WERI-Rb-1 (cell line): ENCODE results near the gene LRIG1.

Experiments used
- DNase-seq: peaks from one replicate; pipeline ENCODE4 v3.0.0-alpha.2; 2020
- H3K27ac ChIP-seq: fragments of 250-450 bp; sonication (Bioruptor Pico); 2 replicates; pipeline ENCODE4 v1.5.1; 2020; ENCODE audit warnings: mild to moderate bottlenecking, moderate library complexity
- H3K27me3 ChIP-seq: fragments of 250-450 bp; sonication (Bioruptor Pico); 2 replicates; pipeline ENCODE4 v1.5.1; 2021; ENCODE audit warnings: mild to moderate bottlenecking, low read depth, moderate library complexity; ENCODE audit not compliant: insufficient read depth, severe bottlenecking
- H3K36me3 ChIP-seq: fragments of 250-450 bp; sonication (Bioruptor Pico); 2 replicates; pipeline ENCODE4 v1.5.1; 2020; ENCODE audit warnings: mild to moderate bottlenecking, moderate library complexity
- H3K4me3 ChIP-seq: 2 replicates; pipeline ENCODE4 v1.5.1; 2011; ENCODE audit warnings: low read depth, mild to moderate bottlenecking, control low read depth, low read length
- H3K9me3 ChIP-seq: fragments of 250-450 bp; sonication (Bioruptor Pico); 2 replicates; pipeline ENCODE4 v1.5.1; 2021; ENCODE audit warnings: mild to moderate bottlenecking, moderate library complexity; ENCODE audit not compliant: severe bottlenecking
- CTCF ChIP-seq: IDR thresholded peaks from 2 replicates; pipeline ENCODE4 v1.5.1; 2011; ENCODE audit warnings: low read depth, mild to moderate bottlenecking, control low read depth, inconsistent platforms, low read length

LRIG1 gene

GRCh38 chr3:66438046-66438445 is 62.8 kb downstream of the LRIG1 start:
- H3K36me3 ChIP-seq = no peaks in the 10 kb centered on the region
- no peak overlapping the region for H3K4me3 ChIP-seq
- no peak for DNase-seq
- H3K9me3 ChIP-seq = no peaks in the 10 kb centered on the region
- no peaks in the 10 kb centered on the region for H3K27me3 ChIP-seq
- H3K27ac ChIP-seq = no peak overlapping the region
- TF ChIP-seq CTCF = no peak

GRCh38 chr3:66437341-66437929 is 63.4 kb downstream of the LRIG1 start:
- TF ChIP-seq CTCF = no peak
- Histone ChIP-seq H3K4me3 (no peak overlapping the region), H3K27me3 (no peaks in the 10 kb centered on the region), H3K9me3 (no peaks in the 10 kb centered on the region), H3K27ac (no peak overlapping the region), H3K36me3 (no peaks in the 10 kb centered on the region)
- no peak for DNase-seq

GRCh38 chr3:66435989-66436388 is 64.8 kb downstream of the LRIG1 start:
- no peak for TF ChIP-seq CTCF
- H3K27me3 ChIP-seq = no peaks in the 10 kb centered on the region

GRCh38 chr3:66434726-66435125 is 66.1 kb downstream of the LRIG1 start:
- no peak for TF ChIP-seq CTCF
- H3K27me3 ChIP-seq = no peaks in the 10 kb centered on the region

More at GRCh38 chr3:66435989-66436388, 64.8 kb downstream of the LRIG1 start:
- DNase-seq = peak; percentile 63
- H3K9me3 ChIP-seq = no peaks in the 10 kb centered on the region
- no peaks in the 10 kb centered on the region for H3K36me3 ChIP-seq
- no peak overlapping the region for H3K27ac ChIP-seq
- H3K4me3 ChIP-seq = no peak overlapping the region

GRCh38 chr3:66433522-66433782 is 67.4 kb downstream of the LRIG1 start:
- no peak overlapping the region for H3K4me3 ChIP-seq
- DNase-seq = no peak
- no peaks in the 10 kb centered on the region for H3K27me3 ChIP-seq
- TF ChIP-seq CTCF = no peak
- no peak overlapping the region for H3K27ac ChIP-seq
- no peaks in the 10 kb centered on the region for H3K9me3 ChIP-seq
- no peaks in the 10 kb centered on the region for H3K36me3 ChIP-seq

More at GRCh38 chr3:66434726-66435125, 66.1 kb downstream of the LRIG1 start:
- DNase-seq = no peak
- Histone ChIP-seq H3K9me3 (no peaks in the 10 kb centered on the region), H3K4me3 (no peak overlapping the region), H3K36me3 (no peaks in the 10 kb centered on the region), H3K27ac (no peak overlapping the region)
